ENCODE results near the gene DOLPP1.

- no peak for TF ChIP-seq EZH2 (IDR thresholded peaks at IDR 0.05; ENCODE audit: low read length, unreplicated experiment)
- TF ChIP-seq, protein P1, sequence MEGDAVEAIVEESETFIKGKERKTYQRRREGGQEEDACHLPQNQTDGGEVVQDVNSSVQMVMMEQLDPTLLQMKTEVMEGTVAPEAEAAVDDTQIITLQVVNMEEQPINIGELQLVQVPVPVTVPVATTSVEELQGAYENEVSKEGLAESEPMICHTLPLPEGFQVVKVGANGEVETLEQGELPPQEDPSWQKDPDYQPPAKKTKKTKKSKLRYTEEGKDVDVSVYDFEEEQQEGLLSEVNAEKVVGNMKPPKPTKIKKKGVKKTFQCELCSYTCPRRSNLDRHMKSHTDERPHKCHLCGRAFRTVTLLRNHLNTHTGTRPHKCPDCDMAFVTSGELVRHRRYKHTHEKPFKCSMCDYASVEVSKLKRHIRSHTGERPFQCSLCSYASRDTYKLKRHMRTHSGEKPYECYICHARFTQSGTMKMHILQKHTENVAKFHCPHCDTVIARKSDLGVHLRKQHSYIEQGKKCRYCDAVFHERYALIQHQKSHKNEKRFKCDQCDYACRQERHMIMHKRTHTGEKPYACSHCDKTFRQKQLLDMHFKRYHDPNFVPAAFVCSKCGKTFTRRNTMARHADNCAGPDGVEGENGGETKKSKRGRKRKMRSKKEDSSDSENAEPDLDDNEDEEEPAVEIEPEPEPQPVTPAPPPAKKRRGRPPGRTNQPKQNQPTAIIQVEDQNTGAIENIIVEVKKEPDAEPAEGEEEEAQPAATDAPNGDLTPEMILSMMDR (conservative IDR thresholded peaks at IDR 0.05; ENCODE audit: low read depth, low read length), result no peak
These were observed 11.7 kb upstream of the DOLPP1 start for GRCh38 chr9:129068990-129069861.

All from PC-3 (cell line).